ENCODE data around the gene PRKAB2. TPM values are rescaled to one million over a fixed set of nuclear protein-coding genes. Genes with fewer than 3 reads are reported as not detected.

The PRKAB2 gene
- total and polyA plus RNA-seq, 9 of the 15 experiments (the other 6 are each of a cell fraction or from before 2014, with no cell fraction given): 2.3 to 20.8 (median 7.9) TPM

DNA sequence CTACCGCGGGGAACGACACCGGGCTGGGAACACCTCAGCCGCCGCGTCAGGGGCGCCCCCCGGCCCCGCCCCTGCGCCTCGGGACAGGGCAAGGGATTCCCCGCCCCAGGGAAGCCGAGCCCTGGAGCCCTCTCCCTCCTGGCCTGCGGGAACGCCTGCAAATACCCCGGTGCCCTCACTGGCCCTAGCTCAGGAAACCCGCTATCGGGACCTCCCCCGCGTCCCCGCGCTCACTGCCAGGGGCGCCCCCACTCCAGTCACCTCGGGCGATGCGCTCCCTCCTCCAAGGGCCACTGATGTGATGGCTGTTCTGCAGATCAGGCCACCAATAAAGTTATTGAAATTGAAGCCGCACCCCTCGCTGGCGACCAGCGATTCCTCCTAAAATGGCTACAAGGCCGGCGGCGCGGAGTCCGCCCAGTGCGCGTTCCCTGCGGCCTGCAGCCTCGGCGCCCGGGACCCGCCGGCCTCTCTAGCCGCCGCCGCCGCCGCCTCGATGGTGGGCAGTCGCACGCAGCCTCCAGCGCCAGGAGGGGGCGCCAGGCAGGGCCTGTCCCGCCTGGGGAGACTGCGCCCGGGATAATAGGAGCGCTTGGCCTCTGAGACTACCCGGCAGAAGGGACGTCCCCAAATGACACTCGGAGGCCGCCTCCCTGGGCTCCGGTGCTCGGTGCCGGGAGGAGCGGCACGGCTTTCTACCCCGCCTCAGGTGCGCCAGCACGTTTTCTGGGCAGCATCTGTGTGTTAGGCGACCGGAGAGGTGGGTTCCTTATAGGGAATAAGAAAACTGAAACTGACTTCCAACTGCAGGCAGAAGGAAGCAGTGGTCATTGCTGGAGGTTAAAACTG lies at the start of gene PRKAB2 (continued):
- TF ChIP-seq ADNP (tag; IDR thresholded peaks at IDR 0.05) (no peak), CHD4 (IDR thresholded peaks at IDR 0.05; ENCODE audit: insufficient read depth, insufficient replicate concordance, low read depth, low read length, poor library complexity, severe bottlenecking) (no peak), SMARCA4 (IDR thresholded peaks at IDR 0.05) (no peak), SETDB1 (IDR thresholded peaks at IDR 0.05; ENCODE audit: low read length) (no peak), CCNT2 (IDR thresholded peaks at IDR 0.05; ENCODE audit: borderline replicate concordance, extremely low read depth, insufficient read length, low read depth, low read length) (peak; percentile 93), IFI16 (CRISPR knock-in tag; IDR thresholded peaks at IDR 0.05) (no peak), HNRNPUL1 (IDR thresholded peaks at IDR 0.05; ENCODE audit: low read length) (no peak), GTF2F1 (IDR thresholded peaks at IDR 0.05; ENCODE audit: low read depth, low read length) (no peak), MEF2A (IDR thresholded peaks at IDR 0.05; ENCODE audit: control insufficient read depth, low read depth, low read length) (no peak), CC2D1A (IDR thresholded peaks at IDR 0.05) (no peak), POLR2G (IDR thresholded peaks at IDR 0.05; ENCODE audit: low read depth, low read length) (peak; percentile 88), SAFB2 (IDR thresholded peaks at IDR 0.05; ENCODE audit: borderline replicate concordance, low read depth, low read length, severe bottlenecking) (no peak), CREB1 (IDR thresholded peaks at IDR 0.05) (no peak; the same call in 1 of the 2 replicates), CREB1 (CRISPR knock-in tag; IDR thresholded peaks at IDR 0.05) (peak; percentile 60; the same call in 1 of the 2 replicates), HCFC1 (IDR thresholded peaks at IDR 0.05; ENCODE audit: low read depth, low read length) (peak; percentile 71), TAF1 (IDR thresholded peaks at IDR 0.05; ENCODE audit: control insufficient read depth, extremely low read depth, insufficient read depth, low read length, severe bottlenecking) (peak; percentile 83), ARHGAP35 (IDR thresholded peaks at IDR 0.05; ENCODE audit: partially characterized antibody) (no peak), ZFP91 (CRISPR knock-in tag; IDR thresholded peaks at IDR 0.05) (no peak), ZNF224 (CRISPR knock-in tag; IDR thresholded peaks at IDR 0.05) (no peak), SRSF3 (IDR thresholded peaks at IDR 0.05; ENCODE audit: insufficient read depth, low read length) (no peak), TSC22D4 (tag; IDR thresholded peaks at IDR 0.05) (no peak), TAF15 (IDR thresholded peaks at IDR 0.05; ENCODE audit: low read depth, low read length) (no peak)
- TF ChIP-seq, protein P1, sequence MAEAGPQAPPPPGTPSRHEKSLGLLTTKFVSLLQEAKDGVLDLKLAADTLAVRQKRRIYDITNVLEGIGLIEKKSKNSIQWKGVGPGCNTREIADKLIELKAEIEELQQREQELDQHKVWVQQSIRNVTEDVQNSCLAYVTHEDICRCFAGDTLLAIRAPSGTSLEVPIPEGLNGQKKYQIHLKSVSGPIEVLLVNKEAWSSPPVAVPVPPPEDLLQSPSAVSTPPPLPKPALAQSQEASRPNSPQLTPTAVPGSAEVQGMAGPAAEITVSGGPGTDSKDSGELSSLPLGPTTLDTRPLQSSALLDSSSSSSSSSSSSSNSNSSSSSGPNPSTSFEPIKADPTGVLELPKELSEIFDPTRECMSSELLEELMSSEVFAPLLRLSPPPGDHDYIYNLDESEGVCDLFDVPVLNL (CRISPR knock-in tag; IDR thresholded peaks at IDR 0.05; ENCODE audit: low read depth): no peak
- TF ChIP-seq, protein P2, sequence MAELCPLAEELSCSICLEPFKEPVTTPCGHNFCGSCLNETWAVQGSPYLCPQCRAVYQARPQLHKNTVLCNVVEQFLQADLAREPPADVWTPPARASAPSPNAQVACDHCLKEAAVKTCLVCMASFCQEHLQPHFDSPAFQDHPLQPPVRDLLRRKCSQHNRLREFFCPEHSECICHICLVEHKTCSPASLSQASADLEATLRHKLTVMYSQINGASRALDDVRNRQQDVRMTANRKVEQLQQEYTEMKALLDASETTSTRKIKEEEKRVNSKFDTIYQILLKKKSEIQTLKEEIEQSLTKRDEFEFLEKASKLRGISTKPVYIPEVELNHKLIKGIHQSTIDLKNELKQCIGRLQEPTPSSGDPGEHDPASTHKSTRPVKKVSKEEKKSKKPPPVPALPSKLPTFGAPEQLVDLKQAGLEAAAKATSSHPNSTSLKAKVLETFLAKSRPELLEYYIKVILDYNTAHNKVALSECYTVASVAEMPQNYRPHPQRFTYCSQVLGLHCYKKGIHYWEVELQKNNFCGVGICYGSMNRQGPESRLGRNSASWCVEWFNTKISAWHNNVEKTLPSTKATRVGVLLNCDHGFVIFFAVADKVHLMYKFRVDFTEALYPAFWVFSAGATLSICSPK (IDR thresholded peaks at IDR 0.05; ENCODE audit: borderline replicate concordance): no peak
